H1 (cell line): ENCODE results near the gene FAM193B.

Experiments
- ATF3 ChIP-seq: IDR thresholded peaks from 2 replicates; pipeline ENCODE4 v1.6.1; 2011; ENCODE audit warnings: low read depth, mild to moderate bottlenecking, low read length; ENCODE audit not compliant: insufficient read depth
- EP300 ChIP-seq, 2 experiments: IDR thresholded peaks; 1 replicate in 1 of 2; 2 replicates in 1 of 2; pipeline ENCODE4 v1.6.1; 2011 to 2012; ENCODE audit warnings: low read depth in 2 of 2, low read length in 2 of 2, mild to moderate bottlenecking in 2 of 2, borderline replicate concordance in 1 of 2, inconsistent platforms in 1 of 2, moderate library complexity in 1 of 2
- GTF2F1 ChIP-seq: IDR thresholded peaks from 2 replicates; pipeline ENCODE4 v1.6.1; 2012; ENCODE audit warnings: low read depth, low read length, improper control_type of control experiment, borderline replicate concordance
- HDAC6 ChIP-seq: IDR thresholded peaks from one replicate; pipeline ENCODE4 v1.7.1; 2012; ENCODE audit warnings: low read depth, mild to moderate bottlenecking, inconsistent platforms, low read length, moderate library complexity
- POLR2A ChIP-seq, 2 experiments: IDR thresholded peaks; 1 replicate in 1 of 2; 2 replicates in 1 of 2; pipeline ENCODE4 v1.6.1; 2011; ENCODE audit warnings: low read depth in 2 of 2, low read length in 2 of 2, mild to moderate bottlenecking in 2 of 2; ENCODE audit errors: control extremely low read depth in 1 of 2
- TBP ChIP-seq: IDR thresholded peaks from 2 replicates; pipeline ENCODE4 v1.6.1; 2011; ENCODE audit warnings: low read depth, low read length, improper control_type of control experiment
- TCF12 ChIP-seq: IDR thresholded peaks from 2 replicates; pipeline ENCODE4 v1.6.1; 2011; ENCODE audit warnings: low read depth, mild to moderate bottlenecking, low read length
- TEAD4 ChIP-seq: IDR thresholded peaks from 2 replicates; pipeline ENCODE4 v1.6.1; 2012; ENCODE audit warnings: low read depth, low read length, inconsistent platforms, mixed read lengths

GRCh38 chr5:177529247-177530203 is 24.8 kb downstream of the FAM193B start:
- no peak for TF ChIP-seq TEAD4
- TF ChIP-seq HDAC6, result no peak
- TF ChIP-seq POLR2A (IDR thresholded peaks at IDR 0.05; ENCODE audit: control extremely low read depth in 1 of 2, low read depth in 2 of 2, low read length in 2 of 2), result no peak
- no peak for TF ChIP-seq EP300 (IDR thresholded peaks at IDR 0.05; ENCODE audit: borderline replicate concordance in 1 of 2, low read depth in 2 of 2, low read length in 2 of 2)
- no peak for TF ChIP-seq TCF12
- TF ChIP-seq TBP, result no peak
- TF ChIP-seq ATF3, result no peak
- TF ChIP-seq GTF2F1, result no peak
